Umbilical cord (tissue), 2 donors: ENCODE data around the gene STAG1. TPM values are rescaled to one million over a fixed set of nuclear protein-coding genes. Genes with fewer than 3 reads are reported as not detected.
"Not testable (repeated sequence)": the region's sequence is repeated elsewhere in the genome, so short reads cannot be mapped to it uniquely, and the experiment has no call there.

Experiments
- DNase-seq: peaks from one replicate; pipeline ENCODE4 v3.0.0-alpha.2; 2015; ENCODE audit warnings: low spot score
- total RNA-seq: library from RNA; depleted of rRNA; stranded (reverse); fragments of >200 nt; gene quantifications from one replicate; pipeline ENCODE4 v1.2.3, GENCODE V29; 2014; ENCODE audit warnings: low replicate concordance; ENCODE audit not compliant: insufficient read depth

The STAG1 gene
- total RNA-seq, 1 donor from 2014 or later = 88.4 TPM

GRCh38 chr3:136703429-136703828 is 48.7 kb downstream of the STAG1 start:
- no peak for DNase-seq

DNA sequence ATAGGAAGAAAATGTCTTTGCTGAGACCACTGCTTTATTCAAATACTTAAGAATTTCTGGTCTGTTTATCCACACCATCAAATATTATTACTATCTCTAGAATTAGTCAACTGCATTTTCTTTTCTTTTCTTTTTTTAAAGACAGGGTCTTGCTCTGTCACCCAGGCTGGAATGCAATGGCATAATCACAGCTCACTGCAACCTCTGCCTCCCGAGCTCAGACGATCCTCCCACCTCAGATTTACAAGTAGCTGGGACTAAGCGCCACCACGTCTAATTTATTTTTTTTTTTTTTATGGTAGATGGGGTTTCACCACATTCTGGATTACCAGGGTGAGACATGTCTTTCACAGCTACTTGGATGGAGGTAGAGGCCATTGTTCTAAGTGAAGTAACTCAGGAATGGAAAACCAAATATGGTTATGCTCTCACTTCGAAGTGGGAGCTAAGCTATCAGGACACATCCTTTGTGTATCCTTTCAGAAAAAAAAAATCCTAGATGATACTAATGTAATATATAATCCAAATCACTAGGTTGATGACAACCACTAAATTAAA is 52.8 kb downstream of the STAG1 start:
- DNase-seq = no peak

DNA sequence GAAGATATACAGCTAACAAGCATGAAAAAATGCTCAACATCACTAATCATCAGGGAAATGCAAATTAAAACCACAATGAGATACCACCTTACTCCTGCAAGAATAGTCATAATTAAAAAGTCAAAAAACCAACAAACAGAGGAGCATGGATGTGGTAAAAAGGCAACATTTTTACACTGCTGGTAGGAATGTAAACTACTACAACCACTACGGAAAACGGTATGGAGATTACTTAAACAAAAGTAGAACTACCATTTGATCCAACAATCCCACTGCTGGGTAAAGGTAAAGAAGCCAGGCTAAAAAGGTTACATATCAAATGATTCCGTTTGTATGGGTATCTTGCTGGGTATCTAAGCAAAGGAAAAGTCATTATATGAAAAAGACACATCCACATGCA is 53.8 kb downstream of the STAG1 start:
- no peak for DNase-seq

GRCh38 chr3:136696797-136697196 is 55.4 kb downstream of the STAG1 start:
- DNase-seq = no peak

GRCh38 chr3:136694321-136694720 is 57.9 kb downstream of the STAG1 start:
- DNase-seq = no peak

DNA sequence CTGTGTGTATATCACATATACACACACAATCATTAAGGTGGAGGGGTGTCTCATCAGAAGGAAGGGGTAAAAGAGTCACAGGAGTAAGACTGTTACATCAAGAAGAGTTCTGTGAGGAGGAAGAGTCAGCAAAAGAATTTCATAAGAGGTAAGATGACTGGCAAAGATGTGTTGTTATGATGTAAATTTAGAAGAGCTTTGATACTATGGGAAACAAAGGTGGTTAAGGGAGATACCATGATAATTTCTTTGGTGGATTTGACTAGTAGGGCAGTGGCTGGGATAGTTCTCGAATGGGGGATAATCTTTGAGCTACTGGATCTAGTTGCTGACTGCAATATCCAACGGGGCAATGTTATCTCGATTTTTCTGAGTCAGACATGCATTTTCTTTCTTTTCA is 61.6 kb downstream of the STAG1 start:
- no peak for DNase-seq

DNA sequence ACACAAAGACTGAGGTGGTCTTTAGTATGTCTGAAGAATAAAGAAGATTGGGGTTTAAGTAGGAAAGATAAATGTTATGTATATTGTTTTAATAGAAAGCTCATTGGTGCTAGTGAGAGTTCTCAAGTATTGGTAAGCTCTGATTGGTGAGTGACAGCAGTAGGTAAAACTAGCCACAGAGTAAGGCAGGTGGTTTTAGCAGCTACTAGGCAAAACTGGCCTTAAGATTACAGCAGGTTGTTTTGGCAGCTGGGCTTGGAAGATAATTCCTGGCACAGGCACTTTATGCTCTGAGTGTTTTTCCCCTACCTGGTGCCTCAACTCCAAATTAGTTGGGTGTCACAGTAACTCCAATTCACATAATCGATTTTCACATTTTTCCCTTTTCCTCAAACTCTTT is 66.3 kb downstream of the STAG1 start:
- no peak for DNase-seq

GRCh38 chr3:136682740-136683312 is 69.4 kb downstream of the STAG1 start:
- DNase-seq = no peak

DNA sequence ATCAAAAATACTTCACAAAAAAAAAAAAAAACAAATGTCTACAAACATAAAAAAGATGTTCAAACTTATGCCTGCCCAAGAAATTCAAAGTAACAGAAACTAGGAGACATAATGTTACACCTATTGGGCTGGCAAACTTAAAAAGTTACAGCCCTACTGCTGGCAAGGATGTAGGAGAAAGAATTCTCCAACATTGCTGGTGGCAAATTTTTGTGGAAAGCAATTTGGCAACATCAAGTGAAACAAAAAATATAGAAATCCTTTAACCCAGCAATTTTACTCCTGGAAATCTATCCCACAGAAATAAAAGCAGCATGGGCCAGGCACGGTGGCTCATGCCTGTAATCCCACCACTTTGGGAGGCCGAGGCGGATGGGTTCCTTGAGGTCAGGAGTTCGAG is 73.2 kb downstream of the STAG1 start:
- no peak for DNase-seq

DNA sequence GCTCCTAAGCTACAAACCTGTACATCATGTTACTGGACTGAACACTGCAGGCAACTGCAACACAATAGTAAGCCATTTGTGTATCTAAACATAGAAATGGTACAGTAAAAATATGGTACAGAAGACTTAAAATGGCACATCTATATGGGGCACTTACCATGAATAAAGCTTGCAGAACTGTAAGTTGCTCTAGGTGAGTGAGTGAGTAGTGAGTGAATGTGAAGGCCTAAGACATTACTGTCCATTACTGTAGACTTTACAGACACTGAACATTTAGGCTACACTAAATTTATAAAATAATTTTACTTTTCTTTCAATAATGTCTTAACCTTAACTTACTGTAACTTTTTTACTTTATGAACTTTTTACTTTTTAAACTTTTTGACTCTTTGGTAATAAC is 76.2 kb downstream of the STAG1 start:
- no peak for DNase-seq

DNA sequence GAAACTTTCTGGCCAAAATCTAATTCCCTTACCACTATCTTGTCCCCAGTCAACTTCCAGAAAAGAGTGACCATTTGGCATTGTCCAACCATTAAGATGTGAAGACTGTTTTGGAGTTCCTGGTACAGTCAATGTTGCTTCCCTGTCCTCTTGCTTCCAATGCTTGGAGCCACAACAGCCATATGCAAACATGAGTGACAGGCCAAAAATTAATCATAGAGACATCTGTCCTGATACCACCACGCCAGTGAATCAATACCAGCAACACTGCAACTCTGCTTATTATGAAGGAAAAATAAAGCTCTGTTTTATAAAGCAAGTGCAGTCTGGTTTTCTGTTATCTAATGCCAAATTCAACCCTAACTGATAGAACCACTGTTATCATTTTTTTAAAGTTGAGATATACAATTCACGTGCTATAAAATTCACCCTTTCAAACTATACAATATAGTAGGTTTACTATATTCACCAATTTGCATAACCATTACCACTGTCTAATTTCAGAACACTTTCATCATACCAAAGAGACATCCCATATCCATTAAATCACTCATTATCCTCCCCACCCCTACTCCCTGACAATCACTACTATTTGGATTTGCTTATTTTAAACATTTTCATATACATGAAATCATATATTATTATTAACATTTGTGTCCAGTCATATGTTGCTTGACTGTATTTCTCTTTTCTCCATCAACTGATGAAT is 76.9 kb downstream of the STAG1 start:
- no peak for DNase-seq

DNA sequence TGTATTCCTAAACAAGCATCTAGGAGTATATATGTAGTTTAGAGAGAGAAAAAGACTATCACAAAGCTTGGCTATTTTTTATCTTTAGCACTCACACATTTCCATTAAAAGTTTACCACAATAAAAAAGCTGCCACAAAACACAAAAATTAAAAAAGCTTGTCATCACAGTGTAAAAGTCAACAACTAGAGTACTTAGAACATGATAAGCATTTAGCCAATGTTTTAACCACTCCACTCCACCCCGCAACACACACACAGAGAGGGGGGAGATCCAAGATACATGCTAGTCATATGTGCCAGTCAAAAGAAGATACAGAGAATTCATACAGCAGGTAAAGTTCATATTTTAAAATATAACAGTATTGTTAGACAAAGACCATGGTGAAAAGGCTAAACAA is 79.7 kb downstream of the STAG1 start:
- DNase-seq = no peak

DNA sequence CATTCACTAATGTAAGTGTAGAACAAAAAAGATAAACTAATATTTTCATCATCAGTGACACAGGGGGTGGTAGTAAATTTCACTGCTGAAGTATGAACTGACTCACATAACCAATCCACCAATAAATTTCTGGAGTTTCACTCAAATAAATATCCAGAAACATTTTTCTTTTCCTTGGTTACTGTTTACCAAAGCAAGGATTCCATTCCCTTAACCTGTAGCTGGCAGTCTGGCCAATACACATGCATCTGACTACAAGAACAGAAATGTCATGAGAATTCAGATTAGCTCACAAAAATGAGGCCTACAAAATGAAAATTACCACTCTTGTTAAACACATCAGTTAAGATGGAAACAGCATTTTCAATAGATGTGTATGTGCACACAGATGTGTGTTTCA is 80.3 kb downstream of the STAG1 start:
- no peak for DNase-seq

DNA sequence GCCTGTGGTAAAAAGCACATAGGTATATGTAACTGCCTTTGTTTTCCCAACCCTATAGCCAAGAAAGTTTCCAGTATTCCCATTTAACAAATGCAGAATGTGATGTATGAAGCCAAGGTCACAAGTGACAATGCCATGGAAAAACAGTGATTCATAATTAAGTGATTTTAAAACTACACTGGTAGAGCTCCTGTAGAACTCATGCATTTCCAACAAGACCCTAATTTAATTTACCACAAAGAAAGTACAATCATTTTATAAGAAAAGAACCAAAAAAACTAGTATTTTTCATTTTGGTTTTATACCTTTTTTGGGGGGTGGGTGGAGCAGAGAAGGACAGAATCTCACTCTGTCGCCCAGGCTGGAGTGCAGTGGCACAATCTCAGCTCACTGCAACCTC is 82.0 kb downstream of the STAG1 start:
- no peak for DNase-seq

DNA sequence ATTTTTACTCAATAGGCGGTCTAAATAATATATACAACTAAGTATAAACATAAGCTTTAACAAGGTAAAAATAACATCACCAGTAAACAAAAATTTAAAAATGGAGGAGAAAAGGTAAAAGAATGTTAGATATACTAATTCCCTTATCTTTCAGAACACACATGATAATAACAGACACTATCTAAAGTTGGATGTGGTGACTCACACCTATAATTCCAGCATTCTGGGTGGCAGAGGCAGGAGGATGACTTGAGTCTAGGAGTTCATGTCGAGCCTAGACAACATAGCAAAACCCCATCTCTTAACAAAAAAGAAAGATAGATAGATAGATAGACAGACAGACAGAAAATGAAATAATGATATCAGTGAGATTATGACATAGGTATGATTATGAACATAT is 85.1 kb downstream of the STAG1 start:
- no peak for DNase-seq

- not testable (repeated sequence) for DNase-seq
Measured at GRCh38 chr3:136666301-136666700, 85.9 kb downstream of the STAG1 start.

- no peak for DNase-seq
Measured at GRCh38 chr3:136664771-136665170, 87.4 kb downstream of the STAG1 start.

- DNase-seq = no peak
Measured at GRCh38 chr3:136661282-136661681, 90.9 kb downstream of the STAG1 start.

- DNase-seq = peak; percentile 63
Measured at GRCh38 chr3:136658946-136659682, 93.1 kb downstream of the STAG1 start.

DNA sequence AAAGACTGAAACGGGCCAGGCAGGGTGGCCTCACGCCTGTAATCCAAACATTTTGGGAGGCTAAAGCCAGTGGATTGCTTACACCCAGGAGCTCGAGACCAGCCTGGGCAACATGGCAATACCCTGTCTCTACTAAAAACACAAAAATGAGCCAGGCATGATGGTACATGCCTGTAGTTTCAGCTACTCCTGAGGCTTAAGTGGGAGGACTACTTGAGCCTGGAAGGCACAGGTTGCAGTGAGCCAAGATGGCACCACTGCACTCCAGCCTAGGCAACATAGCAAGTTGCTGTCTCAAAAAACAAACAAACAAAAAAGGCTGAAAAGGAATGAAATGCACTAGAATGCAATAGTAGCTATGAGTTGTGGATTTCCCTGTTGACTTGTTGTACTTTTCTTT is 94.7 kb downstream of the STAG1 start:
- DNase-seq = no peak

GRCh38 chr3:136653628-136654027 is 98.5 kb downstream of the STAG1 start:
- DNase-seq = no peak

- no peak for DNase-seq
Measured at GRCh38 chr3:136651581-136651980, 100.6 kb downstream of the STAG1 start.

DNA sequence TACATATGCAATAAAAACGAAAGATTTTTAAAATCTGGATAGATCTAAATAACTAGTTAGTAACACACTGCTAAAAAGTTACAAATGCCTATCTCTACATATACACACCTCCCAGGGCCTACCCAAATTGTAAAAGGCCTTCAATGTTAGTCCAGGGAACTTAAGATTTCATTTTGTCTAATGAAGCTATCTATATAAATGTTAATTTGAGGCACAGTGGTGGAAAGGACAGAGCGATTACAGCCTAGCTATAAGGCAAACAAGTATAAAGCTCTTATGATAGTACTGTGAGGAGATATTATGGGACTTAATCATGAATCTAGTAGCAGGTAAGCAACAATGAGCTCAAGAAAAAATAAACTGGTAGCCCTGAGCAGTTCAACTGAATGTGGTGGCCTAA is 101.7 kb downstream of the STAG1 start:
- no peak for DNase-seq
